HEK293 (cell line): Measurements from ENCODE around the gene SP7.

ENCODE experiments used
- GLI2 ChIP-seq: fragments of 450-650 bp; formaldehyde crosslinking; IDR thresholded peaks from 2 replicates; pipeline ENCODE4; 2017; ENCODE audit warnings: missing biosample characterization, missing genetic modification characterization, low read depth, borderline replicate concordance
- HIC1 ChIP-seq: fragments of 450-650 bp; formaldehyde crosslinking; IDR thresholded peaks from 2 replicates; pipeline ENCODE4 v1.5.1; 2016; ENCODE audit warnings: missing biosample characterization, missing genetic modification characterization
- HOXA7 ChIP-seq: sonication (generic); formaldehyde crosslinking; IDR thresholded peaks from 2 replicates; pipeline ENCODE4 v1.8.1; 2022; ENCODE audit warnings: missing genetic modification reagents, borderline replicate concordance
- HOXD13 ChIP-seq: sonication (generic); formaldehyde crosslinking; IDR thresholded peaks from 2 replicates; pipeline ENCODE4 v1.8.0; 2022; ENCODE audit warnings: missing genetic modification reagents, borderline replicate concordance
- KLF7 ChIP-seq: fragments of 450-650 bp; formaldehyde crosslinking; IDR thresholded peaks from 2 replicates; pipeline ENCODE4 v1.5.1; 2016; ENCODE audit warnings: missing biosample characterization, missing genetic modification characterization, borderline replicate concordance
- OSR2 ChIP-seq: fragments of 450-650 bp; formaldehyde crosslinking; IDR thresholded peaks from 2 replicates; pipeline ENCODE4 v1.5.1; 2016; ENCODE audit warnings: missing biosample characterization, missing genetic modification characterization
- REST ChIP-seq: fragments of 450-650 bp; formaldehyde crosslinking; IDR thresholded peaks from 2 replicates; pipeline ENCODE4 v1.5.1; 2016; ENCODE audit warnings: missing biosample characterization, missing genetic modification characterization
- TCF7L2 ChIP-seq: IDR thresholded peaks from 2 replicates; pipeline ENCODE4 v1.6.1; 2011; ENCODE audit warnings: low read depth, mild to moderate bottlenecking, inconsistent platforms, low read length, moderate library complexity, borderline replicate concordance
- TSHZ1 ChIP-seq: fragments of 450-650 bp; formaldehyde crosslinking; IDR thresholded peaks from 2 replicates; pipeline ENCODE4 v1.5.1; 2016; ENCODE audit warnings: missing biosample characterization, missing genetic modification characterization, borderline replicate concordance
- ZFP69B ChIP-seq: fragments of 450-650 bp; formaldehyde crosslinking; IDR thresholded peaks from 2 replicates; pipeline ENCODE4 v1.5.1; 2016; ENCODE audit warnings: missing biosample characterization, missing genetic modification characterization
- ZIC2 ChIP-seq: fragments of 450-650 bp; formaldehyde crosslinking; IDR thresholded peaks from 2 replicates; pipeline ENCODE4 v1.5.1; 2016; ENCODE audit warnings: missing biosample characterization, missing genetic modification characterization
- ZNF140 ChIP-seq: fragments of 450-650 bp; formaldehyde crosslinking; IDR thresholded peaks from 2 replicates; pipeline ENCODE4 v1.5.1; 2016; ENCODE audit warnings: missing biosample characterization, missing genetic modification characterization
- ZNF16 ChIP-seq: fragments of 450-650 bp; formaldehyde crosslinking; IDR thresholded peaks from 2 replicates; pipeline ENCODE4 v1.5.1; 2016; ENCODE audit warnings: low read depth, missing biosample characterization, missing genetic modification characterization
- ZNF23 ChIP-seq: fragments of 450-650 bp; formaldehyde crosslinking; IDR thresholded peaks from 2 replicates; pipeline ENCODE4 v1.5.1; 2016; ENCODE audit warnings: missing biosample characterization, missing genetic modification characterization, borderline replicate concordance
- ZNF239 ChIP-seq: fragments of 450-650 bp; formaldehyde crosslinking; IDR thresholded peaks from 2 replicates; pipeline ENCODE4 v1.5.1; 2016; ENCODE audit warnings: missing biosample characterization, missing genetic modification characterization
- ZNF280C ChIP-seq: fragments of 450-650 bp; formaldehyde crosslinking; IDR thresholded peaks from 2 replicates; pipeline ENCODE4 v1.5.1; 2016; ENCODE audit warnings: missing biosample characterization, missing genetic modification characterization
- ZNF311 ChIP-seq: fragments of 450-650 bp; formaldehyde crosslinking; IDR thresholded peaks from 2 replicates; pipeline ENCODE4 v1.5.1; 2017; ENCODE audit warnings: missing biosample characterization, missing genetic modification characterization, borderline replicate concordance
- ZNF513 ChIP-seq: fragments of 450-650 bp; IDR thresholded peaks from 2 replicates; pipeline ENCODE4 v1.5.1; 2018; ENCODE audit warnings: missing biosample characterization, missing genetic modification characterization
- ZNF530 ChIP-seq: fragments of 450-650 bp; formaldehyde crosslinking; IDR thresholded peaks from 2 replicates; pipeline ENCODE4 v1.5.1; 2016; ENCODE audit warnings: low read depth, missing biosample characterization, missing genetic modification characterization
- ZNF560 ChIP-seq: fragments of 450-650 bp; formaldehyde crosslinking; IDR thresholded peaks from 2 replicates; pipeline ENCODE4 v1.5.1; 2017; ENCODE audit warnings: missing biosample characterization, missing genetic modification characterization, borderline replicate concordance
- ZNF561 ChIP-seq: fragments of 450-650 bp; IDR thresholded peaks from 2 replicates; pipeline ENCODE4 v1.5.1; 2018; ENCODE audit warnings: missing biosample characterization, missing genetic modification characterization, borderline replicate concordance
- ZNF585B ChIP-seq: fragments of 450-650 bp; formaldehyde crosslinking; IDR thresholded peaks from 2 replicates; pipeline ENCODE4 v1.5.1; 2016; ENCODE audit warnings: missing biosample characterization, missing genetic modification characterization
- ZNF639 ChIP-seq: fragments of 450-650 bp; formaldehyde crosslinking; IDR thresholded peaks from 2 replicates; pipeline ENCODE4 v1.5.1; 2016; ENCODE audit warnings: missing biosample characterization, missing genetic modification characterization
- ZNF843 ChIP-seq: fragments of 450-650 bp; formaldehyde crosslinking; IDR thresholded peaks from 2 replicates; pipeline ENCODE4 v1.5.1; 2016; ENCODE audit warnings: missing biosample characterization, missing genetic modification characterization
- ZSCAN16 ChIP-seq: fragments of 450-650 bp; formaldehyde crosslinking; IDR thresholded peaks from 2 replicates; pipeline ENCODE4 v1.5.1; 2016; ENCODE audit warnings: missing biosample characterization, missing genetic modification characterization

SP7 gene

GRCh38 chr12:53344824-53345485 is 8.8 kb upstream of the SP7 start (continued):
- peak; percentile 21; the same call in 1 of the 2 replicates for TF ChIP-seq ZFP69B (tag by site-specific recombination)
- no peak for TF ChIP-seq ZSCAN16 (tag by site-specific recombination)
- no peak for TF ChIP-seq ZNF311 (tag by site-specific recombination)
- peak; percentile 59; the same call in 1 of the 2 replicates for TF ChIP-seq ZNF843 (tag by site-specific recombination)
- no peak for TF ChIP-seq ZNF23
- TF ChIP-seq HOXD13 (CRISPR knock-in tag) = no peak
- TF ChIP-seq ZNF639 = 0 out of 2 replicates have a peak, but pooled peaks have one; percentile 37
- TF ChIP-seq HIC1 = peak; percentile 90
- no peak for TF ChIP-seq ZNF513
- no peak for TF ChIP-seq HOXA7 (CRISPR knock-in tag)
- TF ChIP-seq TSHZ1 (tag by site-specific recombination) = no peak
- no peak for TF ChIP-seq GLI2 (tag by site-specific recombination)
- peak; percentile 28; the same call in 1 of the 2 replicates for TF ChIP-seq ZNF561 (tag by site-specific recombination)
- TF ChIP-seq ZNF585B (tag by site-specific recombination) = no peak
- TF ChIP-seq OSR2 (tag by site-specific recombination) = no peak
- TF ChIP-seq TCF7L2 = peak; percentile 66; the same call in 1 of the 2 replicates
- no peak for TF ChIP-seq KLF7 (tag by site-specific recombination)
- no peak for TF ChIP-seq ZNF560
- TF ChIP-seq ZNF280C = no peak
- no peak for TF ChIP-seq REST (tag by site-specific recombination)
- no peak for TF ChIP-seq ZNF530
- no peak for TF ChIP-seq ZNF16 (tag by site-specific recombination)
- peak; percentile 95 for TF ChIP-seq ZIC2
- TF ChIP-seq ZNF239 (tag by site-specific recombination) = 0 out of 2 replicates have a peak, but pooled peaks have one; percentile 8
- TF ChIP-seq ZNF140 (tag by site-specific recombination) = no peak
